H9 (cell line): ENCODE measurements around the gene PDZK1IP1. TPM values are rescaled to one million over a fixed set of nuclear protein-coding genes. Genes with fewer than 3 reads are reported as not detected.

Source experiments
- DNase-seq: peaks from one replicate; pipeline ENCODE4 v3.0.0-alpha.2; 2017
- H2AFZ ChIP-seq: one replicate; pipeline ENCODE4 v1.6.1; 2013; ENCODE audit warnings: mild to moderate bottlenecking, low read length, control low read depth, moderate library complexity
- H2AK5ac ChIP-seq: 2 replicates; pipeline ENCODE4 v1.6.1; 2013; ENCODE audit warnings: low read length, control low read depth, mixed read lengths; ENCODE audit not compliant: insufficient read length
- H2BK120ac ChIP-seq: one replicate; pipeline ENCODE4 v1.6.1; 2013; ENCODE audit warnings: low read depth, mild to moderate bottlenecking, low read length, control low read depth, inconsistent platforms; ENCODE audit not compliant: poor library complexity, severe bottlenecking
- H2BK12ac ChIP-seq: 2 replicates; pipeline ENCODE4 v1.6.1; 2013; ENCODE audit warnings: low read length, control low read depth, mixed read lengths, low read depth; ENCODE audit not compliant: insufficient read length
- H2BK15ac ChIP-seq: 2 replicates; pipeline ENCODE4 v1.6.1; 2013; ENCODE audit warnings: low read depth, low read length, control low read depth
- H2BK20ac ChIP-seq: one replicate; pipeline ENCODE4 v1.6.1; 2013; ENCODE audit warnings: low read depth, mild to moderate bottlenecking, low read length, control low read depth, inconsistent platforms; ENCODE audit not compliant: poor library complexity, severe bottlenecking
- H2BK5ac ChIP-seq: 2 replicates; pipeline ENCODE4 v1.6.1; 2013; ENCODE audit warnings: low read length, control low read depth, mixed read lengths; ENCODE audit not compliant: insufficient read length
- H3K14ac ChIP-seq: 2 replicates; pipeline ENCODE4 v1.6.1; 2013; ENCODE audit warnings: low read length, control low read depth; ENCODE audit not compliant: insufficient read depth
- H3K18ac ChIP-seq: 2 replicates; pipeline ENCODE4 v1.6.1; 2013; ENCODE audit warnings: low read depth, mild to moderate bottlenecking, mixed read lengths, low read length, control low read depth; ENCODE audit not compliant: insufficient read length
- H3K23ac ChIP-seq: 2 replicates; pipeline ENCODE4 v1.6.1; 2013; ENCODE audit warnings: low read length, control low read depth, mixed read lengths, low read depth; ENCODE audit not compliant: insufficient read length
- H3K23me2 ChIP-seq: 2 replicates; pipeline ENCODE4 v1.6.1; 2013; ENCODE audit warnings: low read depth, mild to moderate bottlenecking, mixed read lengths, low read length, control low read depth; ENCODE audit not compliant: insufficient read length, poor library complexity, severe bottlenecking
- H3K27ac ChIP-seq: 2 replicates; pipeline ENCODE4 v1.5.1; 2013; ENCODE audit warnings: low read length, control low read depth, mixed read lengths, low read depth; ENCODE audit not compliant: insufficient read length
- H3K27me3 ChIP-seq: 2 replicates; pipeline ENCODE4 v1.6.1; 2013; ENCODE audit warnings: low read length, control low read depth, inconsistent platforms; ENCODE audit not compliant: insufficient read depth
- H3K4ac ChIP-seq: 2 replicates; pipeline ENCODE4 v1.6.1; 2013; ENCODE audit warnings: low read depth, mild to moderate bottlenecking, control low read depth, inconsistent platforms, low read length, moderate library complexity
- H3K4me1 ChIP-seq: 2 replicates; pipeline ENCODE4 v1.6.1; 2013; ENCODE audit warnings: low read length, control low read depth, inconsistent platforms; ENCODE audit not compliant: insufficient read depth
- H3K4me2 ChIP-seq: 2 replicates; pipeline ENCODE4 v1.6.1; 2013; ENCODE audit warnings: low read length, control low read depth, mixed read lengths; ENCODE audit not compliant: insufficient read length, insufficient read depth
- H3K56ac ChIP-seq: 2 replicates; pipeline ENCODE4 v1.6.1; 2013; ENCODE audit warnings: low read depth, mild to moderate bottlenecking, mixed read lengths, low read length, control low read depth; ENCODE audit not compliant: insufficient read length
- H3K79me1 ChIP-seq: 2 replicates; pipeline ENCODE4 v1.6.1; 2013; ENCODE audit warnings: low read depth, mild to moderate bottlenecking, moderate library complexity, low read length, control low read depth, inconsistent platforms; ENCODE audit not compliant: insufficient read depth, poor library complexity, severe bottlenecking
- H3K79me2 ChIP-seq: 2 replicates; pipeline ENCODE4 v1.6.1; 2013; ENCODE audit warnings: low read length, control low read depth, inconsistent platforms; ENCODE audit not compliant: insufficient read depth
- H3K9ac ChIP-seq: 2 replicates; pipeline ENCODE4 v1.6.1; 2013; ENCODE audit warnings: low read length, control low read depth, mixed read lengths; ENCODE audit not compliant: insufficient read length; ENCODE audit errors: extremely low read depth
- H3K9me3 ChIP-seq: one replicate; pipeline ENCODE4 v1.6.1; 2013; ENCODE audit warnings: low read depth, low read length, inconsistent platforms; ENCODE audit not compliant: control insufficient read depth
- H3T11ph ChIP-seq: one replicate; pipeline ENCODE4 v1.6.1; 2013; ENCODE audit warnings: mild to moderate bottlenecking, low read length, control low read depth, inconsistent platforms
- H4K20me1 ChIP-seq: one replicate; pipeline ENCODE4 v1.6.1; 2013; ENCODE audit not compliant: control insufficient read depth, insufficient read length, insufficient read depth
- H4K5ac ChIP-seq: 2 replicates; pipeline ENCODE4 v1.6.1; 2013; ENCODE audit warnings: low read depth, mild to moderate bottlenecking, mixed read lengths, low read length, control low read depth; ENCODE audit not compliant: insufficient read length
- H4K8ac ChIP-seq: replicated peaks from 2 replicates; pipeline ENCODE4 v1.6.1; 2013; ENCODE audit warnings: low read length, control low read depth, mixed read lengths, low read depth; ENCODE audit not compliant: insufficient read length
- H4K91ac ChIP-seq: 2 replicates; pipeline ENCODE4 v1.6.1; 2013; ENCODE audit warnings: low read depth, mild to moderate bottlenecking, moderate library complexity, mixed read lengths, low read length, control low read depth; ENCODE audit not compliant: insufficient read length
- H3K27ac Mint-ChIP-seq, 3 experiments: 2 replicates in 2 of 3; 3 replicates in 1 of 3; pipeline ENCODE4 v1.8.0; 2020 to 2021; ENCODE audit warnings: mixed read lengths in 3 of 3, mild to moderate bottlenecking in 1 of 3, moderate library complexity in 1 of 3
- H3K27me3 Mint-ChIP-seq: 2 replicates; pipeline ENCODE4 v1.8.0; 2021; ENCODE audit warnings: low read depth, mild to moderate bottlenecking, moderate library complexity, mixed read lengths
- H3K36me3 Mint-ChIP-seq, 3 experiments: 2 replicates in 2 of 3; 3 replicates in 1 of 3; pipeline ENCODE4 v1.8.0; 2020 to 2021; ENCODE audit warnings: low read depth in 3 of 3, mixed read lengths in 3 of 3; ENCODE audit not compliant: insufficient read depth in 1 of 3
- H3K4me1 Mint-ChIP-seq, 2 experiments: 2 replicates each; pipeline ENCODE4 v1.8.0; 2020; ENCODE audit warnings: mixed read lengths in 2 of 2
- H3K4me3 Mint-ChIP-seq, 2 experiments: 2 replicates in 1 of 2; 3 replicates in 1 of 2; pipeline ENCODE4 v1.8.0; 2020 to 2021; ENCODE audit warnings: mild to moderate bottlenecking in 2 of 2, mixed read lengths in 2 of 2, moderate library complexity in 1 of 2
- H3K9me3 Mint-ChIP-seq, 2 experiments: 2 replicates in 1 of 2; 3 replicates in 1 of 2; pipeline ENCODE4 v1.8.0; 2020; ENCODE audit warnings: mild to moderate bottlenecking in 2 of 2, mixed read lengths in 2 of 2, moderate library complexity in 1 of 2
- CTCF ChIP-seq: fragments of 200-600 bp; sonication (generic); conservative IDR thresholded peaks from 3 replicates; pipeline ENCODE4 v1.8.0; 2021; ENCODE audit warnings: antibody characterized with exemption, mild to moderate bottlenecking
- WGBS: extraction: QIAGEN DNeasy Blood & Tissue Kit; methylation state at CpG from one replicate; pipeline ENCODE4 v1.1.7; 2013; ENCODE audit warnings: missing lambda C conversion rate, low lambda C conversion rate, mixed read lengths; ENCODE audit not compliant: insufficient read length; ENCODE audit errors: extremely low coverage; 5-methylcytosine and 5-hydroxymethylcytosine counted together
- total RNA-seq: library from RNA; stranded (reverse); gene quantifications from 2 replicates; pipeline ENCODE4 v1.2.1, GENCODE V29; 2021

The PDZK1IP1 gene
- total RNA-seq, 1 experiment from 2014 or later = not detected

- Mint-ChIP-seq H3K4me3 (0 out of 5 replicates have a peak overlapping the region, but pooled peaks of 1 of the 2 experiments have one; percentile 23), H3K4me1 (peaks cover 7 to 11% of the 10 kb centered on the region in 2 experiments), H3K27me3 (peaks cover 75% of the 10 kb centered on the region), H3K9me3 (peaks cover 5 to 10% of the 10 kb centered on the region in 2 experiments; a peak in 2 of 5 replicates), H3K36me3 (0 out of 7 replicates have a peak, but pooled peaks cover 0 to 3% (median 0%) of the 10 kb centered on the region in 3 experiments), H3K27ac (peak overlapping the region in 1 of 3 experiments; percentile 87; a peak in 1 of 7 replicates)
- Histone ChIP-seq H3K4me2 (no peak overlapping the region), H4K5ac (no peak overlapping the region), H3K18ac (no peak overlapping the region), H2BK120ac (no peak overlapping the region), H2AK5ac (no peak overlapping the region), H3K79me1 (no peaks in the 10 kb centered on the region), H3K23me2 (peaks cover 2% of the 10 kb centered on the region), H3K4ac (no peak overlapping the region), H4K91ac (no peak overlapping the region), H2BK20ac (no peak overlapping the region), H3K56ac (no peak overlapping the region), H4K8ac (no peak overlapping the region), H2BK5ac (no peak overlapping the region), H3K27me3 (peaks cover 4% of the 10 kb centered on the region; the same call in 1 of the 2 replicates), H3K14ac (no peak overlapping the region), H3T11ph (no peak overlapping the region), H3K9ac (no peak overlapping the region), H3K23ac (no peak overlapping the region), H4K20me1 (no peaks in the 10 kb centered on the region), H2BK12ac (no peak overlapping the region), H3K27ac (no peak overlapping the region), H3K9me3 (no peaks in the 10 kb centered on the region), H2AFZ (no peak overlapping the region), H3K4me1 (no peaks in the 10 kb centered on the region), H2BK15ac (no peak overlapping the region), H3K79me2 (no peaks in the 10 kb centered on the region)
- no CpG with 5 or more reads among the region's 5 CpGs for WGBS
- DNase-seq = no peak
- TF ChIP-seq CTCF = no peak
These were observed 5.6 kb downstream of the PDZK1IP1 start for GRCh38 chr1:47184090-47184821.
